ENCODE data around the gene PVALEF. TPM values are rescaled to one million over a fixed set of nuclear protein-coding genes. Genes with fewer than 3 reads are reported as not detected.

PVALEF gene
- total RNA-seq, result not detected in 2 replicates

DNA sequence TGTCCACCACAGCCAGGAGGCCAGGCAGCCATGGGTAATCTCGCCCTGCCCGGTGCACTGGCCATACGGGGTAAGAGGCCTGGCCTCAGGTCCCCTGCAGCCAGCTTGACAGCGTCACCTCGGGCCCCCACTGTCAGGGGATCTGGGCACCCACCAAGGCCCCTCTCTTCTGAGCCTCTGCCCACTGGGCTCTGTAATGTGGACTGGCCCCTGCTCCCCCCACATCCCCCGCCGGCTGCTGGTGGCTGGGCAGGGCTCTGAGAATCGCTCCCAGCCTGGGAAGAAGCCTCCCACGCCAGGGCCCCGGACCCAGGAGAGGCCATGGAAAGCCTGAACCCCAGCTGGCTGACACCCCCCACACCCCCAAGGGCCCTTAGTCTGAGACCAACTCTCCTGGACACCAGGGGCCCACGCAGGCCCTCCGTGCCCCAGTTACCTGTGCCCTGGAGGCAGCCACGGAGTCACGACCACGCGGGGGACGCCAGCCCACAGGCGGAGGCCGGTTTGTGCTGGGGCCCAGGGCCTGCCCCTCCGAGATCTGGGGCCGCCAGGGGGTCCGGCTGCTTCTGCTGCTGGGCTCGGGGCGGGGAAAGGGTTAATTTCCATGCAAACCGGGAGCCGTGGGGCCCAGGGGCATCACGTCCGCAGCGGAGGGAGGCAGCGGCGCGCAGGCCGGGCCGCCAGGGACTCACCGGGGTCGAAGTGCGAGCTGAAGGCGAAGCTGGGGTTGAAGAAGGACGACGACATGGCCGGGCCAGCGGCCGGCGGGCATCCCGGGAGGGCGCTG, at the start of gene PVALEF:
TSS of gene PVALEF (plus strand) at position 262 of the 787 bp plus-strand sequence. CDS start 15,720 bp downstream, outside the sequence.

DNA sequence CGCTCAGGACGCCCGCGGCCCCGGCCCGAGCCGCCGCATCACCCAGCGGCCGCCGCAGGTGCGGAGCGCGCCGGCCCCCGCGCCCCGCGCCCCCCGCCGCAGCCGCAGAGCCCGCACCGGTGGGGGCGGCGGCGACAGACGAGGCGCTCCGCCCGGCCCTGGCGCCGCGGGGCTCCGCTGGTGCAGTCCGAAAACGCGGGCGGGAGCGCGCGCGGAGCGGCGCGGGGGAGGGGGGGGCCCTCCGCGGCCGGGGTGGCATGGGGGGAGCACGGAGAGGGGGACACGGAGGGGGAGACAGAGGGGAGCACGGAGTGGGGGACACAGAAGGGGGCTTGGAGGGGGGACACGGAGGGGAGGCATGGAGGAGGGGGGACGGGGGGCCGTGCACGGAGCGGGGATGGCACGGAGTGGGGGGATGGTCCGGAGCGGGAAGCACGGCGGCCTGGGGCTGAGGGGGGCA, 756 bp downstream of the PVALEF start, which contains the start of gene AATK:
TSS of gene AATK (minus strand) at position 189 of the 460 bp plus-strand sequence. CDS start 229 bp downstream, outside the sequence.

DNA sequence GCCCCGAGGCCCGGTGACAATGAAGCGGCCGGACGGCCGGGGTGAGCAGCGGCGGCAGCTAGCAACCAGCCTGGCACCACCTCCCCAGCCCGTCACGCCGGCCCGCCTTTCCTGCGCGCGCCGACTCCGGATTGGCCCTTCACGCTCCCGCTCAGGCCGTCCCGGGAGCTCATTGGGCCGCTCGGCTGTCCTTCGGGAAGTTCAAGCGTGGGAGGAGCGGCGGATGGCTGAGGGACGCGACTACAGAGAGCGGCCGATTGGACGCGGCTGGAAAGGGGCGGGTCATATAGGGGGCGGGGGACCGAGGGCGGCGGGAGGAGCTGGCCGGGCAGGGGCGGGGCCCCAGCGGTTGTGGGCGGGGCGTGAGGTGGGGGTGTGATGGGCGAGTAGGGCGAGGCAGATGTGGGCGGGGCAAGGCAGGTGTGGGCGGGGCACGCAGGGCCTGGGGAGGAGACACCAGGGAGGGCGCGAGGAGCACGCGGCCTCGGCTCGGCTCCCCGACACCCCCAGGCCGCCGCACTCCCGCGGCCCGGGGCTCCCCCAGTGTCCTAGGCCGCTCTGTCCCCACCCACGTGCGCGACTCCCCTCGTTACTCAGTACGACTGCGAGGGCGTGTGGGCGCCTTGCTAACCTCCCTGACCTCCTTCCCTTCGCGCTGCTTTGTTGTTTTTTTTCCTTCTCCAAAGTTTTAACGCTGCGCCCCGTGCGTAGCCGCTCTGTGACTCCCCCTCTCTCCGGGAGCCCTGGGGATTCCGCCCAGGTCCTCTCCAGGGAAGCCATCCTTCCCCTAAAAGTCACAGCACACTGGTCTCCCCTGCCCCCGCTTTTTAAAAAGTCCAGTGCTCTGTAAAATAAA, 57.8 kb downstream of the PVALEF start, which contains the start of gene CEP131:
TSS of gene CEP131 (minus strand) at position 60 of the 856 bp plus-strand sequence. CDS start 2,909 bp downstream, outside the sequence.

Other genes with a start within 250 kb of the PVALEF start
- 16.0 and 17.7 TPM in 2 replicates for gene CHMP6, start 173.7 kb upstream of the PVALEF start, total RNA-seq
- gene BAIAP2, start 130.4 kb upstream of the PVALEF start, total RNA-seq, result 28.5 and 48.5 TPM in 2 replicates
- gene AATK, start 714 bp downstream of the PVALEF start, total RNA-seq, result 0.15 and 0.66 TPM in 2 replicates
- 9.9 and 10.8 TPM in 2 replicates for gene CEP131, start 57.5 kb downstream of the PVALEF start, total RNA-seq
- gene TEPSIN, start 73.5 kb downstream of the PVALEF start, total RNA-seq, result 20.8 and 27.6 TPM in 2 replicates
- 27.9 and 52.4 TPM in 2 replicates for gene NDUFAF8, start 73.8 kb downstream of the PVALEF start, total RNA-seq
- 79.4 and 95.6 TPM in 2 replicates for gene SLC38A10, start 129.8 kb downstream of the PVALEF start, total RNA-seq
- gene BAHCC1, start 229.9 kb downstream of the PVALEF start, total RNA-seq, result 7.4 and 7.6 TPM in 2 replicates